Esophagus squamous epithelium (tissue), 4 donors: Measurements from ENCODE around the gene P4HA3.

ENCODE experiments used
- CTCF ChIP-seq, 6 experiments: fragments of 450-650 bp in 4 of 6; fragments of 200-600 bp in 2 of 6; sonication (generic) in 2 of 6; IDR thresholded peaks; one replicate each; pipeline ENCODE4 v1.5.1; 2016 to 2019; ENCODE audit warnings: antibody characterized with exemption in 6 of 6, mild to moderate bottlenecking in 4 of 6, moderate library complexity in 4 of 6
- POLR2A ChIP-seq, 4 donors: fragments of 450-650 bp; IDR thresholded peaks; one replicate each; pipeline ENCODE4 v1.6.1; 2017; ENCODE audit warnings: antibody characterized with exemption in 4 of 4, mild to moderate bottlenecking in 4 of 4, moderate library complexity in 3 of 4

DNA sequence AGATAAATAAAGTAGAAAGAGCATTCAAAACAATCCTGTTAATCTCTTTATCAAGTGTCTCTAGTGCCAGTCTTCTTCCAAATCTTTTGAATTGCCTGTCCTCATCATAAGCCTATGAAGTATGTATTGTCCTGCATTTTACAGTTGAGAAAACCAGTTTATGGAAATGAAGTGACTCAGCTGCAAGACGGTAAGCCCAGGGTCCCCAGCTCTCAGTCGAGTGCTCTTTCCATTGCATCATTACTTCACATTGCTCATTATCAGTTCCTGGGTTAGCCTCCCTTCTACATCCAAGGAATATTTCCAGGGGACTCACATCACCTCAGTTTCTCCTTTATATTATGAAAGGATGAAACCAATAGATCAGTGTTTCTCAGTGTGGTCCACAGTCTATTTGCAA is 9.1 kb upstream of the P4HA3 start:
- TF ChIP-seq CTCF (IDR thresholded peaks at IDR 0.05) (no peak), POLR2A (IDR thresholded peaks at IDR 0.05) (no peak)
